H1 (cell line): Measurements from ENCODE around the gene RAB3GAP2. TPM values are rescaled to one million over a fixed set of nuclear protein-coding genes. Genes with fewer than 3 reads are reported as not detected.

ENCODE experiments used
- CTCF ChIA-PET: fragments of 300-600 bp; sonication (Branson Sonifier 250); formaldehyde crosslinking; loops from one replicate; lab custom pipeline; 2021; ENCODE audit not compliant: partially characterized antibody; lab: Charles Lee
- POLR2A ChIA-PET: fragments of 300-600 bp; sonication (Branson Sonifier 250); formaldehyde crosslinking; loops from one replicate; lab custom pipeline; 2021; ENCODE audit warnings: inconsistent platforms; ENCODE audit not compliant: partially characterized antibody; lab: Charles Lee
- DNase-seq, 2 experiments: peaks; one replicate each; pipeline versions ENCODE4 v3.0.0 to v3.0.0-alpha.2; 2010 to 2022; ENCODE audit warnings: low spot score in 2 of 2, low read depth in 1 of 2, mixed read lengths in 1 of 2
- FAIRE-seq: peaks from 2 replicates; lab custom pipeline; 2011; peaks lifted over from hg19 to GRCh38; lab: Jason Lieb, UNC
- H2AFZ ChIP-seq: 2 replicates; pipeline ENCODE4 v1.8.1; 2012; ENCODE audit warnings: low read length, inconsistent platforms
- H2AK5ac ChIP-seq: 2 replicates; pipeline ENCODE4 v1.6.1; 2013; ENCODE audit warnings: low read depth, low read length
- H2BK120ac ChIP-seq: replicated peaks from 2 replicates; pipeline ENCODE3; 2013; ENCODE audit warnings: low read depth, low read length, inconsistent platforms
- H2BK12ac ChIP-seq: 2 replicates; pipeline ENCODE4 v1.6.1; 2013; ENCODE audit warnings: low read depth, low read length
- H2BK15ac ChIP-seq: 2 replicates; pipeline ENCODE4 v1.6.1; 2013; ENCODE audit warnings: low read length
- H2BK20ac ChIP-seq: 2 replicates; pipeline ENCODE4 v1.6.1; 2013; ENCODE audit warnings: low read length
- H2BK5ac ChIP-seq: 2 replicates; pipeline ENCODE4 v1.6.1; 2013; ENCODE audit warnings: low read depth, low read length
- H3K14ac ChIP-seq: 2 replicates; pipeline ENCODE4 v1.6.1; 2013; ENCODE audit warnings: inconsistent platforms; ENCODE audit not compliant: insufficient read length
- H3K18ac ChIP-seq: 2 replicates; pipeline ENCODE4 v1.6.1; 2013; ENCODE audit warnings: low read length; ENCODE audit errors: extremely low read depth
- H3K23ac ChIP-seq: 2 replicates; pipeline ENCODE4 v1.6.1; 2013; ENCODE audit warnings: inconsistent platforms; ENCODE audit not compliant: insufficient read length
- H3K23me2 ChIP-seq: 2 replicates; pipeline ENCODE4 v1.6.1; 2013; ENCODE audit warnings: low read depth, low read length
- H3K27ac ChIP-seq: 2 replicates; pipeline ENCODE4 v1.6.1; 2011; ENCODE audit warnings: low read depth, low read length, inconsistent platforms
- H3K27me3 ChIP-seq, 4 experiments: replicated peaks in 1 of 4; 1 replicate in 1 of 4; 2 replicates in 3 of 4; pipeline versions ENCODE4 v1.6.1 to v1.8.1; 2011 to 2013; ENCODE audit warnings: low read length in 3 of 4, mild to moderate bottlenecking in 3 of 4, inconsistent platforms in 2 of 4, mixed read lengths in 2 of 4, moderate library complexity in 1 of 4; ENCODE audit not compliant: control insufficient read depth in 3 of 4, insufficient read depth in 3 of 4; ENCODE audit errors: extremely low read depth in 1 of 4
- H3K36me3 ChIP-seq, 4 experiments: 2 replicates each; pipeline versions ENCODE4 v1.6.1 to v1.8.1; 2011 to 2013; ENCODE audit warnings: mild to moderate bottlenecking in 4 of 4, low read length in 3 of 4, moderate library complexity in 2 of 4, control low read depth in 1 of 4, inconsistent platforms in 1 of 4; ENCODE audit not compliant: insufficient read depth in 4 of 4, control insufficient read depth in 2 of 4
- H3K4ac ChIP-seq: replicated peaks from 2 replicates; pipeline ENCODE3; 2013; ENCODE audit warnings: low read length, low read depth, mixed read lengths, inconsistent platforms; ENCODE audit not compliant: insufficient read length
- H3K4me1 ChIP-seq, 4 experiments: replicated peaks in 1 of 4; 1 replicate in 1 of 4; 2 replicates in 3 of 4; pipeline versions ENCODE4 v1.6.1 to v1.8.1; 2011 to 2013; ENCODE audit warnings: low read length in 3 of 4, inconsistent platforms in 2 of 4, mixed read lengths in 1 of 4; ENCODE audit not compliant: insufficient read depth in 4 of 4, control insufficient read depth in 3 of 4
- H3K4me2 ChIP-seq, 2 experiments: 2 replicates each; pipeline versions ENCODE4 v1.6.1 to v1.8.1; 2011 to 2013; ENCODE audit warnings: low read depth in 2 of 2, low read length in 2 of 2, control low read depth in 1 of 2, inconsistent platforms in 1 of 2, mild to moderate bottlenecking in 1 of 2; ENCODE audit not compliant: insufficient read depth in 1 of 2
- H3K4me3 ChIP-seq, 4 experiments: fragments of 200-600, 300-600 bp in 1 of 4; sonication (generic), shearing (Covaris generic), sonication (Bioruptor Twin) in 1 of 4; 2 replicates each; pipeline versions ENCODE4 v1.5.1 to v1.8.1; 2011 to 2016; ENCODE audit warnings: low read length in 4 of 4, low read depth in 3 of 4, control low read depth in 2 of 4, inconsistent platforms in 2 of 4, mild to moderate bottlenecking in 2 of 4, mixed read lengths in 1 of 4, moderate library complexity in 1 of 4; ENCODE audit not compliant: insufficient read depth in 2 of 4; ENCODE audit errors: extremely low read depth in 1 of 4
- H3K56ac ChIP-seq: replicated peaks from 2 replicates; pipeline ENCODE3; 2013; ENCODE audit warnings: low read depth, mild to moderate bottlenecking, mixed read lengths, low read length, inconsistent platforms; ENCODE audit not compliant: insufficient read length
- H3K79me1 ChIP-seq: 2 replicates; pipeline ENCODE4 v1.6.1; 2013; ENCODE audit warnings: low read depth, low read length, control low read depth
- H3K79me2 ChIP-seq, 2 experiments: 2 replicates each; pipeline versions ENCODE4 v1.6.1 to v1.8.1; 2012 to 2013; ENCODE audit warnings: low read length in 2 of 2, mild to moderate bottlenecking in 2 of 2, inconsistent platforms in 1 of 2; ENCODE audit not compliant: insufficient read depth in 2 of 2, control insufficient read depth in 1 of 2
- H3K9ac ChIP-seq, 4 experiments: replicated peaks in 1 of 4; 1 replicate in 1 of 4; 2 replicates in 3 of 4; pipeline versions ENCODE4 v1.6.1 to v1.8.1; 2011 to 2013; ENCODE audit warnings: low read depth in 3 of 4, low read length in 3 of 4, control low read depth in 2 of 4, mild to moderate bottlenecking in 2 of 4, moderate library complexity in 2 of 4, inconsistent platforms in 1 of 4; ENCODE audit errors: extremely low read depth in 1 of 4
- H3K9me3 ChIP-seq, 2 experiments: 2 replicates each; pipeline versions ENCODE4 v1.6.1 to v1.8.1; 2012 to 2013; ENCODE audit warnings: mild to moderate bottlenecking in 2 of 2, moderate library complexity in 2 of 2, control low read depth in 1 of 2, inconsistent platforms in 1 of 2, low read depth in 1 of 2, low read length in 1 of 2, mixed read lengths in 1 of 2; ENCODE audit not compliant: insufficient read depth in 2 of 2
- H4K20me1 ChIP-seq, 2 experiments: replicated peaks in 1 of 2; 2 replicates each; pipeline versions ENCODE3 to v1.8.1; 2011 to 2013; ENCODE audit warnings: inconsistent platforms in 2 of 2, low read length in 2 of 2, mild to moderate bottlenecking in 1 of 2; ENCODE audit not compliant: insufficient read depth in 2 of 2, control insufficient read depth in 1 of 2
- H4K5ac ChIP-seq: 2 replicates; pipeline ENCODE4 v1.6.1; 2013; ENCODE audit warnings: low read length, low read depth, mixed read lengths, inconsistent platforms; ENCODE audit not compliant: insufficient read length
- H4K8ac ChIP-seq: 2 replicates; pipeline ENCODE4 v1.8.0; 2013; ENCODE audit warnings: mild to moderate bottlenecking, moderate library complexity, low read length, inconsistent platforms; ENCODE audit not compliant: insufficient read depth; ENCODE audit errors: extremely low read depth
- H4K91ac ChIP-seq: replicated peaks from 2 replicates; pipeline ENCODE3; 2013; ENCODE audit warnings: low read length, mixed read lengths, inconsistent platforms; ENCODE audit not compliant: insufficient read length
- BACH1 ChIP-seq: IDR thresholded peaks from 2 replicates; pipeline ENCODE4 v1.6.1; 2012; ENCODE audit warnings: low read length, improper control_type of control experiment
- TEAD4 ChIP-seq: IDR thresholded peaks from 2 replicates; pipeline ENCODE4 v1.6.1; 2012; ENCODE audit warnings: low read depth, low read length, inconsistent platforms, mixed read lengths
- WGBS, 2 experiments: shearing (Covaris generic) in 1 of 2; methylation state at CpG; one replicate each; pipeline versions ENCODE4 v1.1.6 to v1.1.7; 2013 to 2015; ENCODE audit warnings: low lambda C conversion rate in 2 of 2, mixed read lengths in 2 of 2, inconsistent platforms in 1 of 2, low coverage in 1 of 2, missing lambda C conversion rate in 1 of 2; ENCODE audit not compliant: insufficient replicate concordance in 2 of 2, insufficient coverage in 1 of 2, insufficient read length in 1 of 2; ENCODE audit errors: extremely low coverage in 1 of 2, missing lambda C conversion rate in 1 of 2; 5-methylcytosine and 5-hydroxymethylcytosine counted together
- polyA plus RNA-seq, 7 experiments: library from polyadenylated mRNA; depleted of rRNA in 3 of 7; stranded (reverse) in 5 of 7; unstranded in 2 of 7; fragments of >200 nt in 5 of 7; fragments of 200-250 nt in 2 of 7; gene quantifications; 1 replicate in 5 of 7; 2 replicates in 1 of 7; 4 replicates in 1 of 7; pipeline versions ENCODE4 v1.2.1 to v1.2.3, GENCODE V29; 2011 to 2013; ENCODE audit warnings: missing spikeins in 2 of 7, mixed read lengths in 2 of 7
- total RNA-seq: library from RNA; stranded (reverse); fragmentation: NEBNext Ultra II Directional; extraction: Animal tissue kit (Norgen Biotek cat#: 25700); gene quantifications from 2 replicates; pipeline ENCODE4 v1.2.1, GENCODE V29; 2021

The RAB3GAP2 gene
- total and polyA plus RNA-seq, 2 of the 8 experiments (the other 6 are each of a cell fraction or from before 2014, with no cell fraction given), result 19.7 to 52.7 TPM

GRCh38 chr1:220316305-220316704 lies 44.1 kb upstream of the RAB3GAP2 start:
- Histone ChIP-seq H3K27ac (no peak overlapping the region), H4K20me1 (no peaks in the 10 kb centered on the region), H3K14ac (no peak overlapping the region), H3K18ac (no peak overlapping the region), H3K23ac (no peak overlapping the region), H2AFZ (no peak overlapping the region), H2BK120ac (no peak overlapping the region), H2BK15ac (no peak overlapping the region), H2BK5ac (no peak overlapping the region), H3K36me3 (no peaks in the 10 kb centered on the region), H3K56ac (no peak overlapping the region), H4K91ac (no peak overlapping the region), H4K5ac (no peak overlapping the region), H3K4me3 (no peak overlapping the region), H3K23me2 (no peaks in the 10 kb centered on the region), H3K79me1 (no peaks in the 10 kb centered on the region), H3K27me3 (no peaks in the 10 kb centered on the region), H2BK12ac (0 out of 2 replicates have a peak overlapping the region, but pooled peaks have one; percentile 31), H3K4me2 (no peak overlapping the region), H2BK20ac (no peak overlapping the region), H3K9ac (no peak overlapping the region), H4K8ac (no peak overlapping the region), H3K9me3 (no peaks in the 10 kb centered on the region), H3K4me1 (peaks cover 0 to 5% (median 0%) of the 10 kb centered on the region in 4 experiments; a peak in 1 of 7 replicates), H3K4ac (no peak overlapping the region), H3K79me2 (no peaks in the 10 kb centered on the region), H2AK5ac (no peak overlapping the region)
- CTCF ChIA-PET, result interaction anchor here (0.6 to 0.8 kb wide), 5 partner anchors 19 to 488 kb away, joined by 3 read pairs; no protein-coding TSS in a partner anchor
- FAIRE-seq (no peak), DNase-seq (no peak)
- TF ChIP-seq BACH1, result no peak
- no peak for TF ChIP-seq TEAD4
- POLR2A ChIA-PET, result no interaction called here
- WGBS, 2 experiments, result 86% methylated on average over 3 of the region's 3 CpGs; no CpG with 5 or more reads in 1 of the 2 experiments
